22Rv1 (cell line): ENCODE results near the gene MAP3K20.

Experiments
- ZFX ChIP-seq: fragments of 450-650 bp; IDR thresholded peaks from 2 replicates; pipeline ENCODE4 v1.6.1; 2017; ENCODE audit warnings: antibody characterized with exemption, borderline replicate concordance
- TF ChIP-seq, protein P1 (sequence below): fragments of 450-650 bp; IDR thresholded peaks from 2 replicates; pipeline ENCODE4 v1.5.1; 2017; ENCODE audit warnings: mild to moderate bottlenecking

DNA sequence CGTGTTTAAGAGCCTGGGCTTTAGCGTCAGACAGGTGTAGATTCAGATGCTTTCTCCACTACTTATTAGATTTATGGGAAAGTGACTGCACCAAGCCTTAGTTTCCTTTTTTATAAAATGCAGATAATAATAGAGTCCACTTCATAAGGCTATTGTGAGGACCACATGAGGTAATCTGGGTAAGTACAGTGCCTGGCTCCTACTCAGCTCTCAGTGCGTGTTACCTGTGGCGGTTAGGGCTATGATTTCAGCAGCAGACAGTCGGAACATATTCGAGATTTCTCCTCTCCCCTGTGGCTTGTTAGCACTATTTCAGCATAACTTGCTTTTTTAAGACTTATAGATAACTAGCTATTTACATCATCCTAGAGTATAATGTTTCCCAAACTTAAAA is 32.0 kb downstream of the MAP3K20 start:
- TF ChIP-seq, protein P1, sequence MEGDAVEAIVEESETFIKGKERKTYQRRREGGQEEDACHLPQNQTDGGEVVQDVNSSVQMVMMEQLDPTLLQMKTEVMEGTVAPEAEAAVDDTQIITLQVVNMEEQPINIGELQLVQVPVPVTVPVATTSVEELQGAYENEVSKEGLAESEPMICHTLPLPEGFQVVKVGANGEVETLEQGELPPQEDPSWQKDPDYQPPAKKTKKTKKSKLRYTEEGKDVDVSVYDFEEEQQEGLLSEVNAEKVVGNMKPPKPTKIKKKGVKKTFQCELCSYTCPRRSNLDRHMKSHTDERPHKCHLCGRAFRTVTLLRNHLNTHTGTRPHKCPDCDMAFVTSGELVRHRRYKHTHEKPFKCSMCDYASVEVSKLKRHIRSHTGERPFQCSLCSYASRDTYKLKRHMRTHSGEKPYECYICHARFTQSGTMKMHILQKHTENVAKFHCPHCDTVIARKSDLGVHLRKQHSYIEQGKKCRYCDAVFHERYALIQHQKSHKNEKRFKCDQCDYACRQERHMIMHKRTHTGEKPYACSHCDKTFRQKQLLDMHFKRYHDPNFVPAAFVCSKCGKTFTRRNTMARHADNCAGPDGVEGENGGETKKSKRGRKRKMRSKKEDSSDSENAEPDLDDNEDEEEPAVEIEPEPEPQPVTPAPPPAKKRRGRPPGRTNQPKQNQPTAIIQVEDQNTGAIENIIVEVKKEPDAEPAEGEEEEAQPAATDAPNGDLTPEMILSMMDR, result no peak
- no peak for TF ChIP-seq ZFX
